ENCODE results near the gene TMEM256.

TMEM256 gene

GRCh38 chr17:7403977-7404736 lies at the start of gene TMEM256:
Gene TMEM256, minus strand, starts transcription at chr17:7404097. Its CDS starts 13 bp downstream, at chr17:7404084.
- in situ Hi-C loops (cut with HindIII; ENCODE audit: low sequenced_read_pairs), result no loop called here

- in situ Hi-C loops (cut with HindIII; ENCODE audit: low sequenced_read_pairs), result no loop called here
These were observed 44.6 kb upstream of the TMEM256 start for GRCh38 chr17:7448461-7448860.

- in situ Hi-C loops (cut with HindIII; ENCODE audit: low sequenced_read_pairs), result no loop called here
These were observed 41.7 kb upstream of the TMEM256 start for GRCh38 chr17:7445619-7445968.

- in situ Hi-C loops (cut with HindIII; ENCODE audit: low sequenced_read_pairs), result no loop called here
These were observed 41.1 kb upstream of the TMEM256 start, which contains the start of gene CHRNB1 for GRCh38 chr17:7444682-7445618. Gene CHRNB1, plus strand, starts transcription at chr17:7445061. Its CDS starts 67 bp downstream, at chr17:7445128.

GRCh38 chr17:7443499-7444485 lies 39.9 kb upstream of the TMEM256 start:
- in situ Hi-C loops (cut with HindIII; ENCODE audit: low sequenced_read_pairs), result no loop called here

GRCh38 chr17:7442142-7442541 lies 38.2 kb upstream of the TMEM256 start:
- in situ Hi-C loops (cut with HindIII; ENCODE audit: low sequenced_read_pairs), result no loop called here

GRCh38 chr17:7441266-7441665 lies 37.4 kb upstream of the TMEM256 start:
- in situ Hi-C loops (cut with HindIII; ENCODE audit: low sequenced_read_pairs), result no loop called here

- in situ Hi-C loops (cut with HindIII; ENCODE audit: low sequenced_read_pairs), result no loop called here
These were observed 36.9 kb upstream of the TMEM256 start for GRCh38 chr17:7440834-7441195.

GRCh38 chr17:7440113-7440833 lies 36.4 kb upstream of the TMEM256 start:
- in situ Hi-C loops (cut with HindIII; ENCODE audit: low sequenced_read_pairs), result no loop called here

GRCh38 chr17:7439462-7440112 lies 35.7 kb upstream of the TMEM256 start, which contains the start of gene FGF11:
Gene FGF11, plus strand, starts transcription at chr17:7439512. Its CDS starts 109 bp downstream, at chr17:7439621.
- in situ Hi-C loops (cut with HindIII; ENCODE audit: low sequenced_read_pairs), result no loop called here

GRCh38 chr17:7438656-7439460 lies 35.0 kb upstream of the TMEM256 start:
- in situ Hi-C loops (cut with HindIII; ENCODE audit: low sequenced_read_pairs), result no loop called here

GRCh38 chr17:7437950-7438614 lies 34.2 kb upstream of the TMEM256 start:
- in situ Hi-C loops (cut with HindIII; ENCODE audit: low sequenced_read_pairs), result no loop called here

GRCh38 chr17:7437369-7437863 lies 33.5 kb upstream of the TMEM256 start:
- in situ Hi-C loops (cut with HindIII; ENCODE audit: low sequenced_read_pairs), result no loop called here

GRCh38 chr17:7436556-7437368 lies 32.9 kb upstream of the TMEM256 start:
- in situ Hi-C loops (cut with HindIII; ENCODE audit: low sequenced_read_pairs), result no loop called here

- in situ Hi-C loops (cut with HindIII; ENCODE audit: low sequenced_read_pairs), result no loop called here
These were observed 32.0 kb upstream of the TMEM256 start for GRCh38 chr17:7435676-7436555.

- in situ Hi-C loops (cut with HindIII; ENCODE audit: low sequenced_read_pairs), result no loop called here
These were observed 28.4 kb upstream of the TMEM256 start for GRCh38 chr17:7432296-7432695.
